Limb (tissue), 2 donors: Measurements from ENCODE around the gene BLACAT1.
A peak's percentile ranks its signal among the peaks of the same experiment; 100 is the strongest.
"Not testable (repeated sequence)": the region's sequence is repeated elsewhere in the genome, so short reads cannot be mapped to it uniquely, and the experiment has no call there.

Experiments
- DNase-seq, 2 donors: peaks; one replicate each; pipeline ENCODE4 v3.0.0-alpha.2; 2016; ENCODE audit errors: extremely low spot score in 2 of 2

The BLACAT1 gene

GRCh38 chr1:205484985-205485967, 29.4 kb upstream of the BLACAT1 start:
- peak; percentile 73 to 76 for DNase-seq

DNA sequence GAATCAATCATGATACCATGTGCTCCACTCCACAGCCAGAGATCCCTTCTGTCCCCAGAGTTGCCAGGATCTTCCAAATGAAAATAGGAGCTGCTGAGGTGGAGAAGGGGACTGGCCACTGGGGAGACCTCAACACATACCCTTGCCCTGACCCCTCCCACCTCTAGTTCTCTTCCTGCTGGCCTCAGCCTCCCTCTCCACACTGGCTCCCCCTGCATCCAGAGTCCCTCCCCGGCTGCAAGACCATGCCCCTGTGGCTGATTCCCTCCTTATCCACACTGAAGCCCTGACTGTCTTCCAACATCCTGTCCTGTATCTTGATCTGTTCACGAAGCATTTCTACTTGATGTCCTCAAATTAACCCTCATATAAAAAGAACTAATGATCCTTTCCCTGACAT, 27.5 kb upstream of the BLACAT1 start:
- DNase-seq, result no peak

DNA sequence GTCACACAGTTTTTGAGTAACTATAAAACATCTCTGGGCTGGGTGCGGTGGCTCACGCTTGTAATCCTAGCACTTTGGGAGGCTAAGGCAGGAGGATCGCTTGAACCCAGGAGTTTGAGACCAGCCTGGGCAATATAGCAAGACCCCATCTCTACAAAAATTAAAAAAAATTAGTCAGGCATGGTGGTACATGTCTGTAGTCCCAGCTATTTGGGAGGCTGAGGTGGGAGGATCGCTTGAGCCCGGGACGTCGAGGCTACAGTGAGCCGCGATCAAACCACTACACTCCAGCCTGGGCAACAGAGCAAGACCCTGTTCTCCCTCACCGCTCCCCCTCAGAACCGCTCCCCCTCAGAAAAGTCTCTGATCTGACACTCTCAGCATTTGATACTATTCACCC, 26.7 kb upstream of the BLACAT1 start:
- DNase-seq, result not testable (repeated sequence)

DNA sequence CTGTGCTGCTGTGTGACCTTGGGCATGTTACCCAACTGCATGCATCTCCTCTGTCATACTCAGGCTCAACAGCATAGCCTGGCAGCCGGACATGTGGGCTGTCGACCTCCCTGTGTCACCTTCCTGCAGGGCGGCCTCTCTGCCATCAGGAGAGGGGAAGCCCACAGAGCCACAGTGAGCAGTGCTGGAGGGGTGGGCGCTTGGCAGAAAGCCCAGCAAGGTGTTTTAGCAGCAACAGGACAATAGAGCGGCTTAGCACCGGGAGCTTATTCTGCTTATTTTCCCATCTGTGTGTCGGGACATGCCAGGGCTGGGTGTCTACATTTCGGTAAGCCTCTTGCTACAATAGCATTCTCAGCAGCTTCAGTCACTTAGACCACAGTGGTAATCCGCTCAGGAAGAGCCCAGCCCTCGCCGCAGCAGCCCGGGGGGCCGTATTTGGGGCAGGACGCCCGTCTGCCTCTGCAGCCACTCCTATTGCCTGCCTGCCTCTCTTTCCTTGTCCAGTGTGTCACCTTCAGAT, 25.8 kb upstream of the BLACAT1 start:
- no peak for DNase-seq

GRCh38 chr1:205481218-205481617, 25.4 kb upstream of the BLACAT1 start:
- DNase-seq, result no peak

GRCh38 chr1:205480349-205480985, 24.6 kb upstream of the BLACAT1 start:
- DNase-seq, result no peak

DNA sequence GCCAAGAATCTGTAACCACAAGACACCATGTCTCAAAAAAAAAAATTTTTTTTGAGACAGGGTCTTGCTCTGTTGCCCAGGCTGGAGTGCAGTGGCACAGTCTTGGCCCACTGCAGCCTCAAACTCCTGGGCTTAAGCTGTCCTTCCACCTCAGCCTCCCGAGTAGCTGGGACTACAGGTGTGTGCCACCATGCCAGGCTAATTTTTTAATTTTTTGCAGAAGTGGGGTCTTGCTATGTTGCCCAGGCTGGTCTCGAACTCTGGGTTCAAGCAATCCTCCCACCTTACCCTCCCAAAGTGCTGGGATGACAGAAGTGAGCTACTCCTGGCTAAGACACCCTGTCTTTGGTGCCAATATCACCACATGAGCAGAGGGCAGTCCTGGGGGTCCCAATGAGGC, 23.1 kb upstream of the BLACAT1 start:
- DNase-seq, result not testable (repeated sequence)

GRCh38 chr1:205477759-205478247, 22.0 kb upstream of the BLACAT1 start:
- DNase-seq, result peak in 1 of 2 donors; percentile 77

- no peak for DNase-seq
These were observed 21.4 kb upstream of the BLACAT1 start for GRCh38 chr1:205477121-205477758.

- no peak for DNase-seq
These were observed 20.8 kb upstream of the BLACAT1 start for GRCh38 chr1:205476648-205477047.

- no peak for DNase-seq
These were observed 20.0 kb upstream of the BLACAT1 start for GRCh38 chr1:205475855-205476254.

DNA sequence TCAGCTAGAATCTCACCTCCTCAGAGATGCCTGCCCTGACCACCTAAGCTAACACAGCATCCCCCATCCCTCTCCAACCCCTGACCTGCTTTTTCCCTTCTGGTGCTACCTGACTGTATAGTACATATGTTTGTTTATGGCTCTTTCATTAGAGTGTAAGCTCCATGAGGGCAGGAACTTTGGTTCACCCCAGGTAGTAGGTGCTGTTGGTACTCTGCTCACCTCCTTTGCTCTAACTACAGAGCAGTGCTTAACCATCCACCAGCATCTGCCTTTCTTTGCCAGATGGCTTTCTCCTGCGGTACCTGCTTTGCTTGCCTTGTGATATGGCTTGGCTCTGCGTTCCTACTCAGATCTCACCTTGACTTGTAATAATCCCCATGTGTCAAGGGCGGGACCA, 18.7 kb upstream of the BLACAT1 start:
- DNase-seq, result no peak

DNA sequence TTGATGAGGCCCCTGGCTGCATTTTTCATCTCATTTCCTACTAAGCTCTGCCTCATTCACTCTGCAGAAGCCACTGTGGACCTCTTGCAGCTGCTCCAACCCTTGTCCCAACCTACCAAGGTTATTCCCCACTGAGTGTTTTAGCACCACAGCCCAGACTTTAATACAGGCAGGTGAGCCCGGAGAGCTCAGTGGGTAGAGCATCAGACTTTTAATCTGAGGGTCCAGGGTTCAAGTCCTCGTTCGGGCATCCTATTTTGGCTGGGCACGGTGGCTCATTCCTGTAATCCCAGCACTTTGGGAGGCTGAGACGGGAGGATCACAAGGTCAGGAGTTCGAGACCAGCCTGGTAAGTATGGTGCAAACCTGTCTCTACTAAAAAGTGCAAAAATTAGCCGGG, 18.1 kb upstream of the BLACAT1 start:
- DNase-seq, result no peak

- DNase-seq, result no peak
These were observed 17.6 kb upstream of the BLACAT1 start for GRCh38 chr1:205473475-205473874.

DNA sequence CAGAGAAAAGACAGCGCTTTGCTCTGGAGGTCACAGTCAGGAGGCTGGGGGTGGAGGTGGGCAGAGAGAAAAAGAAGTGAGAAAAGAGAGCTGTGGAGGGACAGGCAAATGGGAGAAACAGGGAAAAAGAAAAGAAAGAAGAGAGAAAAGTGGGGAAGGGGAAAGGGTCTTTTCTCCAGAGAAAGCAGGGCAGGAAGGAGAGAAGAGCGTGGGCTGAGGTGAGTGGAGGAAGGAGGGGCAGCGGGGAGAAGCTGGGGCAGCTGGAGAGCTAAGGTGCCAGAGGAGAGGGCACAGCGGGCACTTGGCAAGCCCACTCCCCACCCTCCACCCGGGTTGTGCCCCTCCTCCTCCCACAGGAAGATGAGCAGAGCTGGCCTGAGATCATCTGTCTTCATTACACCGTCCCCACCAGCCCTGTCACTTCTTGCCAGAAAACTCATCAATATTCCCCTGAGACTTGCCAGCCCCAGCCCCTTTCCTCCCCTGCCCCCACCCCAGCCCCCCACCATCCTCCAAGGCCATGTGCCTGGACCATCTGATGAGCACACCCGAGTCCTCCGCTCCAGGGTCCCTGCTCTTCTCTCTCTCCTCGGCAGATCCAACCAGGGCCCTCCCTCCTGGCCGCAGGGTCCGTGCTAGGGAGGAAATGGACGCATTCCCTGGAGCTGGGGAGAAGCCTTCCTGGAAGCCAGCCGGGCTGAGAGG, 17.0 kb upstream of the BLACAT1 start:
- DNase-seq, result no peak

DNA sequence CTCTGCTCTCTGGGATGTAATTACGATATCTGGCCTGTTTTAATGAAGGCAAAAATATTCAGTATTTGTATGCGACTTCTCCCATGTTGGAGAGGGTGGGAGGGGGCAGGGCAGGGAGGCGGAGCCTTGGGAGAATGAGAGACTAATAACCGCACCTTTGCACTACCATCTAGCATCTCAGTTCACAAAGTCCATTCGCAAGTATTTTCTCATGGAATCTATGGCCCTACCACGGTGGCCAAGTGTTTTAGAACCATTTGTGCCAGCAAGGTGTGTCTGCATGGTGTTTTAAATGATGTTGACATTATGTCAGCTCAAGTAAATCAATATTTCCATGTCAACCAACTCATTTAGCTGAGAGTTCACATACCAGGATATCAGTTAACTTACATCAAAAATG, 14.3 kb upstream of the BLACAT1 start:
- no peak for DNase-seq

DNA sequence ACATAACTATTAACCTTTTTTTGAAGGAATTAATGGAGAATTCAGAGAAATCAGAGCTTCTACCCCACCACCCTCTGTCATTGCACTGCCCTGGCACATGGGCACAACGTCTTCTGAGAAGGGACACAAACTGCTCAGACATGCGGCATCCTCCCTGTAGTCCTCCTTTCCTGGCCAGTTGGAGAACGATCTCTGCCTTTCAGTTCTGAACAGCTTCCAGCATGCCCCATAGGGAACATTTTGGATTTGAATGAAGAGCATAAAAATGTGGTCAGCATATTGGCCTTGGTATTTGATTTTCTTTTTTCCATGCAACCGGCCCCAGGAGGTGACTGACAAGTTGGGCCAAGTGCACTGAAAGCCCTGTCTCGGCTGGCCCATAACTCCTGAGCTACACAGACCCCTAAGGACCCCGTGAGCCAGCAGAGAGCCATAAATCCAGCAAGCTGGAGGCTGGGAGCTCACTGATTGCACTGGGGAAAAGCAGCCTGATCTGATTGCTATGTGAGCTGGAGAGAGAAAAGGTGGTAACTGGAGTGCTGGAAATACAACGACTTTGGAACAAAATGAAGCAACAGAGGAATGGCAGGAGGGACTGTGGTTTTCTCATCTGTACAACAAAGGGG, 10.9 kb upstream of the BLACAT1 start:
- peak in 1 of 2 donors; percentile 60 for DNase-seq

- DNase-seq, result no peak
These were observed 9.5 kb upstream of the BLACAT1 start for GRCh38 chr1:205465392-205465791.

DNA sequence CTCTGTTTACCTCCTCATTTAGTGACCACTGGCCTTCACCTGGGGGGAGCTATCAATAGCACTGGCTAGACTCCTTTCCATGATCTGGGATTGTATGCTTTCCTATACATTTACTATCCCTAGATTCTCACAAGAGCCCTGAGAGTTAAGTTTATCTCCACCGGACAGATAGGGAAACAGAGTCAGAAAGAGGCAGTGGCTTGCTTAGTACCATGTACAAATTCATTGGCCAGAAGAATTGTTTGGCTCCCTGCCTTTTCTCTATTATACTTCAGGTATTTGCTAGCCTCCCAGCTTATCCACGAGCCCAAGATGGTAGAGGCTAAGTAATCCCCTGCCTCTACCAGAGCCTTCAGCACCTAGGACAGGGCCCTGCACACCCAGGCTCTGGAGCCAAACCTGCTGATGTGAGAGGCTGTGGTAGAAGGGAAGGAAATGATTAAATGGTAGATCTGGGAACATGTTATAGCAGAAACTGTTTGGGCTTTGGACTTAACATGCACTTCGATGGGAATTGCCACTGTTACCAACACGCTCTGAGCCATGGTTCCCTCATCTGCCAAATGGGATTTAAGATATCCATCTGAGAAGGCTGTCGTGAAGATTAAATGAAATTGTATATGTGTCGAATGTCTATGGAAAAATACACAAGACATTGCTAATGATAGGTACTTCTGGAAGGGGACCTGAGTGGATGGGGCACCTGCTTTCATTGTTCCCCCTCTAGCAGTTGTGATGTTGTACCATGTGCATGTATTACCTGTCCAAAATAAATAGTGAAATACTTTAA, 3.1 kb upstream of the BLACAT1 start:
- peak; percentile 68 to 77 for DNase-seq
